Adipocyte (in vitro differentiated cells): ENCODE measurements around the gene GRIP1.

Experiments
- DNase-seq: peaks from one replicate; pipeline ENCODE4 v3.0.0-alpha.2; 2015; ENCODE audit warnings: low read depth
- H3K27me3 ChIP-seq: replicated peaks from 2 replicates; pipeline ENCODE4 v1.7.0; 2013; ENCODE audit warnings: mild to moderate bottlenecking, low read length, moderate library complexity; ENCODE audit not compliant: control insufficient read depth, insufficient read depth
- H3K36me3 ChIP-seq: 2 replicates; pipeline ENCODE4 v1.7.0; 2013; ENCODE audit warnings: low read length, mild to moderate bottlenecking, moderate library complexity; ENCODE audit not compliant: control insufficient read depth, insufficient read depth, severe bottlenecking
- H3K4me1 ChIP-seq: 2 replicates; pipeline ENCODE4 v1.7.0; 2013; ENCODE audit warnings: mild to moderate bottlenecking, low read length, moderate library complexity; ENCODE audit not compliant: control insufficient read depth, insufficient read depth
- H3K4me3 ChIP-seq: 2 replicates; pipeline ENCODE4 v1.7.0; 2013; ENCODE audit warnings: mild to moderate bottlenecking, low read length, moderate library complexity
- H3K9ac ChIP-seq: 2 replicates; pipeline ENCODE4 v1.7.0; 2013; ENCODE audit warnings: mild to moderate bottlenecking, low read length, moderate library complexity
- H3K9me3 ChIP-seq: 2 replicates; pipeline ENCODE4 v1.7.0; 2013; ENCODE audit warnings: mild to moderate bottlenecking, low read length, moderate library complexity; ENCODE audit not compliant: control insufficient read depth

Gene GRIP1

DNA sequence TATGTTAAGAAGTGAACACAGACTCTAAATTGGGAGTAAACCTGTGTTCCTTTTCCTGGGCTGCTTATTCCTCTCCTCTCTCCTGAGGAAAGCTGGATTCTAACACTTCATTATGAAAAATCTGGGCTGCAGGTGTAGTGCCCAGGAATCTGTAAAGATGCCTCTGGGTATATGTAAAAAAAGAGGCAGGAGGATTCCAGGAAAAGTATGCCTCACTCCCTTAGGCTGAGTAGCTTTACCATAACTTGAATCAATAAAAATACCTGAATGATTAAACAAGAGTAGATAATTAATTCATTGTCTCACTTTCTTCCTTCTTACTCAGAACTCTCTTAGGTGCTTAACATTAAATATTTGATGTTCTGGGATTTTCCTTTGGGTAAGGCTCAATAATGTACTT, 185.1 kb downstream of the GRIP1 start:
- Histone ChIP-seq H3K9me3 (no peaks in the 10 kb centered on the region), H3K9ac (no peak overlapping the region), H3K27me3 (peaks cover 2% of the 10 kb centered on the region), H3K4me3 (no peak overlapping the region), H3K36me3 (no peaks in the 10 kb centered on the region), H3K4me1 (no peaks in the 10 kb centered on the region)
- no peak for DNase-seq

DNA sequence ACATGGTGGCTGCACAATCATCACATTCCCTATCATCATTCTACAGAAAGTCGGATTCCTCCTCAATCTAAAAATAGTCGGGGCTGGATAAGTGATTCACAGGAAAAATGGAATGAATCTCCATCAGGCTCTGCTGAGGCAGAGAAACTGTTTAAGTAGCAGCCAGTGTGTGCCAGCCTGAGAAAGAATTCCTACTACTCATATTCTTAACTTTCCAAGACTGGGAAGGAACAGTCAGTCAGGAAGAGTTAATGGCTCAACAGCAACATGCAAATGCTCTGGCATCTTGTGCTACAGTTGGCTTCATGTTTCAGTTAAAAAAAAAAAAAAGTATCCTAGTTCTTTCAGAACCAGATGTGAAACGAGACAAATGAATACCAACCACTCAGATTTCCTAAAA, 187.0 kb downstream of the GRIP1 start:
- peaks cover 2% of the 10 kb centered on the region for H3K27me3 ChIP-seq
- no peaks in the 10 kb centered on the region for H3K4me1 ChIP-seq
- peak; percentile 63 for DNase-seq
- H3K9me3 ChIP-seq: no peaks in the 10 kb centered on the region
- no peaks in the 10 kb centered on the region for H3K36me3 ChIP-seq
- no peak overlapping the region for H3K4me3 ChIP-seq
- no peak overlapping the region for H3K9ac ChIP-seq

DNA sequence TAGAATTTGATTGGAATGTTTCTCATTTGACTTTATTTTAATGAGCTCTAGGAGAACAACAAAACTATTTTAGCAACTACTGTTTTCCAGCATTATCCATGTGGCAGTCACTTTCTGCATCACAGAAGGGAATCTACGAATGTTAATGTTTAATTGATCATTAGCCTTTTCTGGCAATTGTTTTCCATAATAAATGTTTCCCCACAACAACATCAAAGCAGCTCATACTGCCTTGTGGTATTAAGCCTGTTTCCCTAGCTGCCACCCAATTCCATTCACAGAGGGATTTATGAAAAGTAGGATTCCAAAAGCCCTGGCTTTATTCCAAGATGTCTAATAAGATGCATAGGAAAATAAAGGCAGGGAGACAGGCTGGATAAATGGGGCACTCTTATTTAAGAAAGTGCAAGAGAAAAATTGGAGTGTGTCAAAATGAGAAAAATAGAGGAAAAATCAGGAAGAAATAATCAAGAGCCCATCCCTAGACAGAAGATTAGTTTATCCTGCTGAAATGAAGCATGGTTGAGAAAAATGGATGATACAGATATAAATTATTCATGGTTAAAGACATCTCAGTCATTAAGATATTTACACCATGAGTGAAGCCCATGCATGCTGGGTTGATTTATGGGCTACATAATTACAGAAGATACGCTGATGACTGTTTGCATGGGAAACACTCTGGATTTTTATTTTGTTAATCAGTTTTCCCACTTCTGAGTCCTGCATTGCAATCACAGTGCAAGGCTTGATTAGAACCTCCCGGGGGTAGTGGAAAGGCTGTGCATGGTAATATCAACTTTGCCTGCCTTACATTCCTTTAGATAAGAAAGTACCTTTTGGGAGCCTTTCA, 196.3 kb downstream of the GRIP1 start:
- H3K4me1 ChIP-seq: no peaks in the 10 kb centered on the region
- peaks cover 5% of the 10 kb centered on the region for H3K9me3 ChIP-seq
- no peaks in the 10 kb centered on the region for H3K36me3 ChIP-seq
- no peak overlapping the region for H3K9ac ChIP-seq
- no peaks in the 10 kb centered on the region for H3K27me3 ChIP-seq
- H3K4me3 ChIP-seq: no peak overlapping the region
- DNase-seq: no peak

DNA sequence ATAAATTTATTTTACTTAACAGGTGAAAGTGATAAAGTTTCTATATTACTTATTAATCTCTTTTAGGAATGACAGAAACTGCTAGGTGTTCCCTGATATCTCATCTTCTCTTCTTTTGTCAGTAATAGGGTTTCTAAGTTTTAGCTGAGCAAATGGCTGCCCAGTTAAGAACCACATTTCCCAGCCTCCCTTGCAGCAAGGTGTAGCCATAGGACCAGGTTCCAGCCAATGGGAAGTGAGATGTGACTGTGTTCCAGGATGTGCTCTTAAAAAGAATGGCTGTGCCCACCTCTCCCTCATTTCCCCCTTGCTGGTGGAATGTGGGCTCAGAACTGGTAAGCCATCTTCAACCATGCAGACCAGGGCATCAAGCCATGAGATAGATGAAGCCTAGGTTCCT, 210.9 kb downstream of the GRIP1 start:
- Histone ChIP-seq H3K27me3 (peaks cover 6% of the 10 kb centered on the region), H3K9ac (no peak overlapping the region), H3K4me3 (no peak overlapping the region), H3K36me3 (no peaks in the 10 kb centered on the region), H3K9me3 (no peaks in the 10 kb centered on the region), H3K4me1 (no peaks in the 10 kb centered on the region)
- DNase-seq: no peak

DNA sequence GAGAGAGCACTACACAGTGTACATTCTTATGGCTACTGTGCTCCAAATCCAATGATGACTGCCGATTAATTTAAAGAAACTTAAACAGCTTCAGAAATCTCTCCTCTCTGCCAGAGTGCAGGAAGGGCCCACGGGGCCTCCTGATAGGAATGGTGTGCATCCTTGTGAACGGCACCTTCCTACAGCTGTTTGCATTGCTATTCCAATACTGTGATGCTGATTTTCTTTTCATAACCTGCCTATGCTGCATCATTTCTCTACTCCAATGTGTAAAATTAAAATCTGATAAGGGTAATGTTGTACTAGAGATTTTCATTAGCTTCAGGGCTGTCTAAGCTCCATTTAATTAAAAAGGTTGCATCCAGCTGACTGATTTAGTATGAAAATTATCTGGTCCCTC, 217.5 kb downstream of the GRIP1 start:
- Histone ChIP-seq H3K4me1 (no peaks in the 10 kb centered on the region), H3K36me3 (no peaks in the 10 kb centered on the region), H3K9me3 (no peaks in the 10 kb centered on the region), H3K4me3 (no peak overlapping the region), H3K9ac (no peak overlapping the region), H3K27me3 (no peaks in the 10 kb centered on the region)
- DNase-seq: no peak

DNA sequence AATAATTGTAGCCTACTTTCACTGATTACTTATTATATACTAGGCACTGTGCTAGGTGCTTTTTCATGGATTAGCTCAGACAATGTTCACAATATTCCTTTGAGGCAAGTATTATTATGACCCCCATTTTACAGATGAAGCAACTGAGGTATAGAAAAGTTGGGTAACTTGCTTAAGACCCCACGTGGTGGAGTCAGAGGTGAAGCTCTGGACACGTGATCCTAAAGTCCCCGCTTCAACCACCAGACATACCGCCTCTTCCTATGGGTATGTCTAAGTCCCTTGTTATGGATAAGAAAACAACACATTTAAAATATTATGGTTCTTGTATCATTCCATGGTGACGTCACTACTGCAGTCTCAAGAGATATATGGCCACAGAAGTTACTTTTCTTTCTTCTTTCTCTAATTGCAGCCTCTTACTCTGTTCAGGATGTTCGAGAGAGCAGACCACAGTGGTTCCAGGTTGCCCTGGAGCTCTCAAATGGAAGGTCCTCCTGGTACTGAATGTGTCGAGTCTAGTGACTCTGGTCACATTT, 218.9 kb downstream of the GRIP1 start:
- Histone ChIP-seq H3K36me3 (no peaks in the 10 kb centered on the region), H3K4me3 (no peak overlapping the region), H3K9me3 (no peaks in the 10 kb centered on the region), H3K27me3 (peaks cover 4% of the 10 kb centered on the region), H3K9ac (no peak overlapping the region), H3K4me1 (no peaks in the 10 kb centered on the region)
- no peak for DNase-seq

DNA sequence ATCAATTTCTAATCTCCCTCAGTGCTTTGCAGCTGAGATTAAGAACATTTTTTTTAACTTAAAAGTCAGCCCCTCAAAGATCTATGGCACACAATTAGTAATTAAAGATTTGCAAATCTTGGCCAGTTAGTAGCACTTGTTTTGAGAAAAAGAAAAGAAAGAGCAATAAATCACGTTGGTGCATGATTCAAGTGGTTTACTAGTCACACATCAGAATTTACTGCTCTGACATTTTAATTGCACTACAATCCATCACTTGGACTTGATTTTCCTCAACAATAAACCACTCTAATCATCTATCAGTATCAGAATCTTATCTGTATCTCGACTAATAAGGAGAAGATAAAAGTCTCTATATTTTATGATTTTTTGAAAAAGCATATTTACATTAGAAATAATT, 222.3 kb downstream of the GRIP1 start:
- Histone ChIP-seq H3K27me3 (peaks cover 9% of the 10 kb centered on the region), H3K9me3 (no peaks in the 10 kb centered on the region), H3K36me3 (no peaks in the 10 kb centered on the region), H3K4me3 (no peak overlapping the region), H3K4me1 (no peaks in the 10 kb centered on the region), H3K9ac (no peak overlapping the region)
- DNase-seq: no peak

DNA sequence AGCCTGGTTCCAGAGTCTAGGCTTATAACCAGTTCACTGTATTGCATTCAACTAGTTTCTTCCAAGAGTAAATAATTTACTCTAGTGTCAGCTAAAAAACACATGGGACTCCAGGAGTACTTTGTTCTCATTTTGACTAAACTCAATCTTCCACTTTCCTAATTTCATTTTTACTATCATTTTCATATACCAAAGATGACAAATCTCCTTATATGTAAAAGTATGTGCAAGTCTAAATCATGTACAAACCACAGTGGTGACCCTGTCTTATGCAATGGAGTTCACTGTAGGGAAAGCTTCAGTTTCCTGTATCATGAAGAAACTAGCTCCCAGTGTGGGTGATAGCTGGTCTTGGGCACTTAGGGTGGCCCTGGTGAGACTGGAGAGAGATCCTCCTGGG, 225.0 kb downstream of the GRIP1 start:
- H3K4me3 ChIP-seq: no peak overlapping the region
- H3K36me3 ChIP-seq: no peaks in the 10 kb centered on the region
- H3K9ac ChIP-seq: no peak overlapping the region
- peaks cover 10% of the 10 kb centered on the region for H3K27me3 ChIP-seq
- H3K9me3 ChIP-seq: no peaks in the 10 kb centered on the region
- DNase-seq: peak; percentile 22
- no peaks in the 10 kb centered on the region for H3K4me1 ChIP-seq

DNA sequence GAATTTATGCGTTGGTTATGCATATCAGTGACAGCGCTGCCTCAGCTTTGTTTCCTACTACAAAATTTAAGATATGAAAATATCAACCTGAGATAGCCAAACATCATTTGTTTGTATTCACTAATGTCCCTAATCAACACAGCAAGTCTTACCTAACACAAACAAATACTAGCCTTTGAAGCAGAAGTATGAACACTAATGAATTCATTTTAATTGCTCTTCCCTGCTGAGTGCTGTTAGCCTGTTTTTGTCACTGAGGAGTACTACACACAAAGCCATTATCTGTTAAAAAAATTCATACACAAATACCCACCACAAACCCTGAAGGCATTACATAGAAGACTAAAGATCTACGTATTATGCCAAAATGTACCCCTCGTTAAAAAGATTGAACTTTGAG, 225.8 kb downstream of the GRIP1 start:
- H3K9ac ChIP-seq: no peak overlapping the region
- no peaks in the 10 kb centered on the region for H3K9me3 ChIP-seq
- no peak for DNase-seq
- H3K27me3 ChIP-seq: peaks cover 10% of the 10 kb centered on the region
- no peak overlapping the region for H3K4me3 ChIP-seq
- no peaks in the 10 kb centered on the region for H3K4me1 ChIP-seq
- no peaks in the 10 kb centered on the region for H3K36me3 ChIP-seq

DNA sequence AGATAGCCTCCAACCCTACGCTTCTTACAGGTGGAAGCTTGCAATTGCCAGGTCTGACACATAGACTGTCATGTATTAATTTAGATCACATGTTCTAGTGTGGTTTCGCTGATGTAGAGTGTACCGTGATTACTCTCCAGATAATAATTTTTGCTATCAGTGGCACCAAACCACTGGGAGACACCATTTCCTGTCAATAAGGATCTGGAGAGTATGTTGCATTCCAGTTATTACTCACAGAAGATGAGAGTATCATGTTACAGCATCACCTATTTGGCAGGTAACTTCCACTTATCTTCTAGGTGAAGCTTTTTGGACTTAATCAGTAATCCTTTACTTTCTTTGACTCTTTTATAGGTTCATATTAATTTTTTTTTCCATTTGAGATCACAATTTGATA, 229.3 kb downstream of the GRIP1 start:
- no peak for DNase-seq
- no peaks in the 10 kb centered on the region for H3K9me3 ChIP-seq
- H3K36me3 ChIP-seq: no peaks in the 10 kb centered on the region
- H3K4me1 ChIP-seq: no peaks in the 10 kb centered on the region
- H3K27me3 ChIP-seq: peaks cover 22% of the 10 kb centered on the region
- no peak overlapping the region for H3K4me3 ChIP-seq
- no peak overlapping the region for H3K9ac ChIP-seq

DNA sequence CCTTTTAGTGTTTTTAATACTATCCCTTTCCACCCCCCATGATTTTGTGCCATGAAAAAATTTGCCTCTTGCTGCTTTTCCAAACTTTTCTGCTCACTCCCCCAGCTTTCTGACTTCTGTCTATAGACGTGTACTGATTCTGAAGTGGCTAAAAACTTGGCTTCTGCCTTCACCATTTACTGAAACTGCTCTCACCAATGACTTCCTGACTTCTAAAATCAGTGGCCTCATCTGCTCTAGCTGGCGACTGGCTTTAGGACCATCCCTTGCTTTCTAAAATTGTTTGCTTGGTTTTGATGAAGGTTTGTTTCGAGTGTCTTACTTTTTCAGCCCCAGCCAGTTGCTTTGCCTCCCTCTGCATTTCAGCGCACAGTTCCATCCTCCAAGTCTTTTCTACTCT, 231.2 kb downstream of the GRIP1 start:
- H3K4me1 ChIP-seq: no peaks in the 10 kb centered on the region
- no peak for DNase-seq
- no peak overlapping the region for H3K4me3 ChIP-seq
- H3K9ac ChIP-seq: no peak overlapping the region
- no peaks in the 10 kb centered on the region for H3K9me3 ChIP-seq
- no peaks in the 10 kb centered on the region for H3K36me3 ChIP-seq
- peaks cover 22% of the 10 kb centered on the region for H3K27me3 ChIP-seq

DNA sequence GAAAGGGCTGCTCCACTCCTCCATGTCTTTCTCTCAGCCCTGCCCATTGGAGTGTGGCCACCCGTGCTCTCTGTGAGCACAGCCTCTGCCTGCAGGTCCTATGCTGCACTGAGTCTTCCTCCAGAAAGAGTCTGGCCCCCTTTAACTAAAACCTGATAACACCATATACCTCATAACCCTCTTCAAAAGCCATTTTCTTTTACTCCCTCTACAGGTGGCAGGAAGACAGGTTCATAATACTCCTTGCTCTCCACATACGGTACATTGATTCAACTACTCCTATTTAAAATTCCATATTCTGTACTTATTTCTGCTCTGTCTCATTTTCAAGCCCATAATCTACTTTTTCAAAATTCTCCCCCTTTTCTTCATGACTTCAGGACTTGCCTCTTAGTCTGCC, 232.6 kb downstream of the GRIP1 start:
- Histone ChIP-seq H3K9ac (no peak overlapping the region), H3K4me3 (no peak overlapping the region), H3K27me3 (peaks cover 19% of the 10 kb centered on the region), H3K9me3 (no peaks in the 10 kb centered on the region), H3K4me1 (no peaks in the 10 kb centered on the region), H3K36me3 (no peaks in the 10 kb centered on the region)
- DNase-seq: no peak
